HG03558 (cell line): ENCODE measurements around the gene PSMD9.
"Not testable (repeated sequence)": the region's sequence is repeated elsewhere in the genome, so short reads cannot be mapped to it uniquely, and the experiment has no call there.

Source experiments
- ATAC-seq: cut with Tn5 transposase; IDR thresholded peaks from one replicate; pipeline ENCODE4 v1.9.1; 2021; ENCODE audit warnings: moderate number of reproducible peaks; ENCODE audit not compliant: unreplicated experiment; ENCODE audit errors: extremely low read depth

The PSMD9 gene

DNA sequence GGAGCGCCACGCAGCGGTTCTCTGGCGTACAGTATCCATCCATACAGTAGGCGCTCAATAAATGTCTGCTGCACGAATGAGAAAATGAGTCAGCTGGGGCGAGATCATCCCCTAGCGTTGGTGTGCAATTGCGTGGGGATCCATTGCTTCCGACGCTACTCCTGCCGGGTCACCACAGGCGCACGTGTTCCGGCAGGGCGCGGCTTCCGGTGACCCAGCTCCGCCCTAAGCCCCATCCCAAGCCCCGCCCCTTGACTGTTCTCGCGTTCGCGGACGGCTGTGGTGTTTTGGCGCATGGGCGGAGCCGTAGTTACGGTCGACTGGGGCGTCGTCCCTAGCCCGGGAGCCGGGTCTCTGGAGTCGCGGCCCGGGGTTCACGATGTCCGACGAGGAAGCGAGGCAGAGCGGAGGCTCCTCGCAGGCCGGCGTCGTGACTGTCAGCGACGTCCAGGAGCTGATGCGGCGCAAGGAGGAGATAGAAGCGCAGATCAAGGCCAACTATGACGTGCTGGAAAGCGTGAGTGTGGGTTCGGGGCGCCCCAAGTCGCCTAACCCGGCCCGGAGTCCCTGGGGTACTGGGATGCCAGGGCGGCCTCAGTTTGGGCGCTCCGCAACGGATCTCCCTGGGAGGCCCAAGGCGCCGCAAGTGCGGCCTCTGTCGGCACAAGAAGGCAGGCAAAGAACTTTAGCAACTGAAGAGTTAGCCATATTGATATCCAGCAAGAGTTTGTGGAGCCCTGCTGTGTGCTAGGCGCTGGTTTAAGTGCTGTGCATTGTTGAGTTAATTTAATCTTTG, at the start of gene PSMD9:
Gene PSMD9, plus strand, starts transcription at position 313 of the 796 bp plus-strand sequence. Its CDS starts 67 bp downstream, at position 380.
- ATAC-seq = peak; percentile 63

DNA sequence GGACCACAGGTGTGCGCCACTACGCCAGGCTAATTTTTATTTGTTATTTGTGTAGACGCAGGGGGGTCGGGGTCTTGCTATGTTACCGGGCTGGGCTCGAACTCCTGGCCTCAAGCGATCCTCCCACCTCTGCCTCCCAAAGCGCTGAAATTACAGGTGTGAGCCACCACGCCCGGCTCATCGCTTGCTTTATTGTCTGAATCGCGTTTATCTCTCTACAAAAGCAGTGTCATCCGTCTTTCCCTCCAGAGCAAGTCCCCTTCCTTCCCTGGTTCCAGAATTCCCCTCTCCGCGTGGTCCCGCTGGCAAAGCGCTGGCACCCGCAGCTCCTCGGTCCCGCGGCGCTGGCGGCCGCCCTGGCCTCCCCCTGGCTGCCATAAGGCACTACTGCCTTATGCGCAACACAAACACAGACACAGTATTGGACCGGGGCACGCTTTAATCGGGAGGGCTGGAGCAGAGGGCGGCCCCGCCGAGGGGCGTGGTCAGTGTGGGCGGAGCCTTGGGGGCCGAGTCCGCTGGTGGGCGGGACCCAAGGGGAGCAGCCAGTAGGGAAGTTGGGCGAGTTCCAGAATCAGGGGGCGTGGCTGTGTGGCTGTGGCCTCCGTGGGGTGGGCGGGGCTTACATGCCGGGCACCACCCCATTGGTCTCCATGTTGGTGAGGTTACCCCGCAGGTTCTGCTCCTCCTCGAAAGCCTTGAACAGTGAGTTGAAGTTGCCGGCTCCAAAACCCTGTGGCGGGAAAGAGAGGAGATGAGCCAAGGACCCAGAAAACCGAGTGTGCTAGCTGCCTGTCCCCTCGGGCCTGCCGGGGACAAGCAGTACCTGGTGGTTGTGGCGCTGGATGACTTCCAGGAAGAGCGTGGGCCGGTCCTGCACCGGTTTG, 49.2 kb upstream of the PSMD9 start:
- ATAC-seq = peak; percentile 68

GRCh38 chr12:121839993-121840761, 48.4 kb upstream of the PSMD9 start:
- ATAC-seq = no peak

GRCh38 chr12:121843236-121843982, 45.2 kb upstream of the PSMD9 start:
- ATAC-seq = no peak

DNA sequence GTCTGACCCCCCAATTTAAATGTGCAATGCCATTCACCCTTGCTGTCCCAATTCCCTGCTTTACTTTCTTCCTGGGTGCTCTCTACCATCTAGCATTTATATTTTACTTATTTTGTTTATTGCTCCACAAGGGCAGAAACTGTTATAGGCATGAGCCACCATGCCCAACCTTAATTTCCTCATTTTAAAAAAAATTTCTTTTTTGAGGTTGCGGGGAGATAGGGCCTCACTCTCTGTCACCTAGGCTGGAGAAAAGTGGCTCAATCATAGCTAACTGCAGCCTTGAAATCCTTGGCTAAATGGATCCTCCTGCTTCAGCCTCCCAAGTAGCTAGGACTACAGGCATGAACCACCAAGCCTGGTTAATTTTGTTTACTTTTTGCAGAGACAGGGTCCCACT, 42.9 kb upstream of the PSMD9 start:
- ATAC-seq = no peak

GRCh38 chr12:121849211-121849610, 39.4 kb upstream of the PSMD9 start:
- no peak for ATAC-seq

- no peak for ATAC-seq
Observed at GRCh38 chr12:121849665-121850064, 38.9 kb upstream of the PSMD9 start.

GRCh38 chr12:121852392-121852791, 36.2 kb upstream of the PSMD9 start:
- not testable (repeated sequence) for ATAC-seq

GRCh38 chr12:121857322-121858246, 31.0 kb upstream of the PSMD9 start:
- no peak for ATAC-seq

- no peak for ATAC-seq
Observed at GRCh38 chr12:121858318-121858661, 30.3 kb upstream of the PSMD9 start.

DNA sequence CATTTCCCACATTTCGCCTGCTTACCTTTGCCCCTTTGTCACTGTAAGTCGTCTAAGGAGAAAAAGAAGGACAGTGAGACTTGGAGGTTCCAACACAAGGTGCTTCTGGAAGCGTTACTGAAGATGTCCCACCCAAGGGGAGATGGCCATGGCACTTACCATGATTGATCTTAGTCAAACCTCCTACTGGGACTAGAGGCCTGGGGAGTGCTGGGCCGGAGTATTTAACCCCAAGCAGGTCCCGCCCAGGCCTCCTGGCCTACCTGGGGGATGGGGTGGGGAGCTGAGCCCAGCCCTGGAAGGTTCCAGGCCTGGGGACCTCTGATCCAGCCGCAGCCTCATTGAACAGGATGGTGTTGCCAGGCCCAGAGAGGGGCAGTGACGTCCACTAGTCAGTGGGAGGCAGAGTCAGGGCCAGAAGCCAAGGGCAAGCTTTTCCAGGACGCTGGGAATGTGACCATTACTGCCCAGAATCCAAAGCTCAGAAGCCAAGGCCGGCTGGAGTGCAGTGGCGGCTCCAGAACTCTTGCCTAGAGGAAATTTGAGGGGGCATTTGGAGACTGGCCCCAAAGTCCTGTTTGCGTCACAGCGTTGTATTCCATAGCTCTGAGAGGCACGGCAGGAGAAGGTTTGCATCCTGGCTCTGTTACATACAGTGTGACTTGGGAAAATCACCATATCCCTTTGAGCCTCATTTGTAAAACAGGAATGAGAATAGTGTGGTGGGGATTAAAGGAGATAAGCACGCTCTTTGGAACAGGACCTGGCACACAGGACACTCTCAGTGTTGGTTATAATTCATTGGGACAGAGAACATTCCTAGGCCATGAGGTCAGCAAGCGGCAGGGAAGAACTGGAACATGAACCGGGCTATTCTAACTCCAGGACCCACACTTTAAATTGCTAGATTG, 29.7 kb upstream of the PSMD9 start, which contains the start of gene HPD:
Gene HPD, minus strand, starts transcription at position 198 of the 911 bp plus-strand sequence. Its CDS starts 36 bp downstream, at position 162.
- ATAC-seq = no peak

DNA sequence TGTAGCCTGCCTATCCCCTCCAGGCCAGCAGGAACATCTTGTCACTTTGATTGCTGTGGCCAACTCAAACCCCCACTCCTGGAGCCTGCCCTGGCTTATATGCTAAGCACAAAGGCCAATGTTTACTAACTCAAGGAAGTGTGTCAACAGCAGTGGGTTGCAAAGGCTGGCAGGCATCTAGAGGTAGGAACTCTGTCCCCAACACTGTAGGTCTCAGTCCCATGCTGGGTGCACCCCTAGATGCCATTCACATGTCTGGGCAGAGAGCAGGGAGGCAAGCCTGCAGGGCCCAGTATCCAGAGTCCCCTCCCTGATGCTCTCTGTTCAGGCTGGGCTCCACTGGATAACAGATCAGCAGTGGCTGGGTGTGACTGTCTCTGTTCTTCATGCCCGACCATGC, 28.3 kb upstream of the PSMD9 start:
- no peak for ATAC-seq

GRCh38 chr12:121860699-121861098, 27.9 kb upstream of the PSMD9 start:
- not testable (repeated sequence) for ATAC-seq

DNA sequence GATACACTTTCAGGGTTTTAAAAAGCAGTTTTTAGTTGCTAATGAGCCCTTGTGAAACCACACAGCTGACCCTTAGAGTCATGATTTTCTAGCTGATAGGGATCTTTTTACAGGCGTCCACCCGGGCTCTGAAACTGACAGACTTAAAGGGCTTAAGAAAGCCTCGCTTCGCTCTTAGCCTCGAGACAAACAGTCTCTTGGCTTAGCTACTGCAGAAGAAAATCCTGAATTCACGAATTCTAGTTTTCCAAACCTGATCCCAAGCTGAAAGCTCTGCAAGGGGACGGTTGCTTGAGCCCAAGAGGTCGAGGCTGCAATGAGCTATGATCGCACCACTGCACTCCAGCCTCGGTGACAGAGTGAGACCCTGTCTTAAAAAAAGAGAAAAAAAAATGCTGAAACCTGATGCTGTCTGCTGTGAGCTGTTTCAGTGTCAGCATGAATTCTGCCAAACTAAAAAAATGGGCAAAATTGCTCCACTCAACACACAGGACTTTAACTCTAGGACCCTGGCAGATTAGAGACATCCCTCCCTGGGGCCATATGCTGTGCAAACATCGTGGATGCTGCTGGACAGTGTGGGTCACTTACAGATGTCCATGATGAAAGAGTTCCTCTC, 26.8 kb upstream of the PSMD9 start:
- no peak for ATAC-seq

DNA sequence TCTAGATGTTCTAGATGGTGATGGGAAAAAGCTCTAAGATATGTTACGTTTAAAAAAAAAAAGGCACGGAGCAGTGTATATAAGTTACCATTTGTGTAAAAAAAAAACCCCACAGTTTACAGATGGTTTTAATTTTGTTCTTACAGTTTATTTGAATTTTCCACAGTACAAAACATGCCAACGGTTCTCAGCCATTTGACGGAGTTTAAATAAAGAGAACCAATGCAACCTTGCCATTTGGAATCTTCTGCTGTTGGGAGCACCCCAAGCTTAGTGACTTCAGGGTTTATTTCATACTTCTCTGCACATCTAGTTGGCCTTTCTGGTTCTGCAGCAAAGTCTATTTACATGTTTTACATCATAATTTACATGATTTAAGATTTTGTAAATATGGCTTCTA, 22.3 kb upstream of the PSMD9 start:
- ATAC-seq = no peak

GRCh38 chr12:121869229-121869628, 19.4 kb upstream of the PSMD9 start:
- not testable (repeated sequence) for ATAC-seq

GRCh38 chr12:121871467-121871866, 17.1 kb upstream of the PSMD9 start:
- no peak for ATAC-seq
